Tongue (tissue), 2 donors: Measurements from ENCODE around the gene CUX1. TPM values are rescaled to one million over a fixed set of nuclear protein-coding genes. Genes with fewer than 3 reads are reported as not detected.

Experiments
- DNase-seq: peaks from one replicate; pipeline ENCODE4 v3.0.0-alpha.2; 2015
- total RNA-seq: library from RNA; depleted of rRNA; stranded (reverse); fragments of >200 nt; gene quantifications from one replicate; pipeline ENCODE4 v1.2.3, GENCODE V29; 2014

Gene CUX1
- total RNA-seq, 1 donor from 2014 or later, result 123 TPM

DNA sequence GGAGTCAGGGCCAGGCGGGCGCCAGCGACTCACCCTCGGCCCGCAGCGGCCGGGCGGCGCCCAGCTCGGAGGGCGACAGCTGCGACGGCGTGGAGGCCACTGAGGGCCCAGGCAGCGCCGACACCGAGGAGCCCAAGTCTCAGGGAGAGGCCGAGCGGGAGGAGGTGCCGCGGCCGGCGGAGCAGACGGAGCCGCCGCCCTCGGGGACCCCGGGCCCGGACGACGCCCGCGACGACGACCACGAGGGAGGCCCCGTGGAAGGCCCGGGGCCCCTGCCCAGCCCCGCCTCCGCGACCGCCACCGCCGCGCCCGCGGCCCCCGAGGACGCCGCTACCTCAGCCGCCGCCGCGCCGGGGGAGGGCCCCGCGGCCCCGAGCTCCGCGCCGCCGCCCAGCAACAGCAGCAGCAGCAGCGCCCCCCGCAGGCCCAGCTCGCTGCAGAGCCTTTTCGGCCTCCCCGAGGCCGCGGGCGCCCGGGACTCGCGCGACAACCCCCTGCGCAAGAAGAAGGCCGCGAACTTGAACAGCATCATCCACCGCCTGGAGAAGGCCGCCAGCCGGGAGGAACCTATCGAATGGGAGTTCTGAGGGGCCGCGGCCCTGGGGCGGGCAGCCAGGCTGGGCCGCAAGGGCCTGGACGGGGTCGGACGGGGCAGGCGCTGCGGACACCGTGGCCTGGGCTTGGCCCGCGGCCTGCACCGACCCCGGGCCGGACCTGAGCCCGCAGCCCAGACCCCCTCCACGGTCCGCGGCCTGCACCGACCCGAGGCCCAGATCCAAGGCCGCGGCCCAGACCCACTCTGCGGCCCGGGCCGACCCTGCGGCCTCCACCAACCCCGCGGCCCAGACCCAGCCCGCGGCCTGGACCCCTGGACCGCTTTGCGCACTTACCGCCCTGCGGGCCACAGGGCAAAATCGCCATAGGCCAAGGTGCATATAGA, 431.3 kb downstream of the CUX1 start:
- DNase-seq, result no peak

- no peak for DNase-seq
Observed at GRCh38 chr7:102251531-102252365, 434.3 kb downstream of the CUX1 start.

- no peak for DNase-seq
Observed at GRCh38 chr7:102252366-102252982, 435.0 kb downstream of the CUX1 start.

DNA sequence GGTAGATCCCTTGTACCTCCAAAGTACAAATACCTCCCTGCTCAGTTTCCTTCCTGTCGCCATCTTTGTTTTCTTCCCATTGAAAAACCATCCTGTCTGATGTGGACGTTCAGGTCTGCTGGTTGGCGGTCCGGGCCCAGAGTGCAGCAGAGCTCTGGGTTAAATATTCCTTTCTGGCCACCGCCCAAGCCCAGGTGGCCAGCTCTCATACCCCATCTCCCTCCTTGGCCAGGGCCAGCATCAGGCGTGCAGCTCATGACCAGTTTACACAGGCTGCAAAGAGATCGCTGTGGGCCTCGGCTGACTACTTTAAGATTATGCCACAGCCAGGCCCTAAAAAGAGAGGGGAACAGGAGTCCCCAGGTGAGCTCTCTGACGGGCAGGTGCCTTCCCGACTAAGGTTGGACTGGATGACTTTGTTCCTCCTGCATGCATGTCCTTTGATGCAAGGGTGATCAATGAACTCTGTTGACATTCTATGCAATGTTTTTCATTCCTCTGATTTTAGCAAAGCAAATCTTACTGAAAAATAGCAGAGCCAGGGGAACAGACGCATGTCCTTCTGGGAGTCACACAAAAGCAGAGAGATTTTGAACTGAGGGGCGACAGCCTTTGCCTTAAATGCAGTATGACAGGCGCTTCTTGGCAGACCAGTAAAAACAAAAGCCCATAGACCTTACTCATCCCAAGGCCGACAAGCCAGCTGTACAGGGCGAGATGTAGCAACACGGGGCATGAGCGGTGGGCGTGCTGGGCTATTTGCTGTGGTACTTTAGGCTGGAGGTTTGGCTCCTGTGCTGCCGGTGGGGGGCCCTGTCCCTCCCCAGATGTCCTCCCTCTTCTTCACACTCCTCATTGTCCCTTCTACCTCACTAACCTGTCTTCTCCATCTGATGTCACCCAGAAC, 435.9 kb downstream of the CUX1 start:
- DNase-seq, result no peak

DNA sequence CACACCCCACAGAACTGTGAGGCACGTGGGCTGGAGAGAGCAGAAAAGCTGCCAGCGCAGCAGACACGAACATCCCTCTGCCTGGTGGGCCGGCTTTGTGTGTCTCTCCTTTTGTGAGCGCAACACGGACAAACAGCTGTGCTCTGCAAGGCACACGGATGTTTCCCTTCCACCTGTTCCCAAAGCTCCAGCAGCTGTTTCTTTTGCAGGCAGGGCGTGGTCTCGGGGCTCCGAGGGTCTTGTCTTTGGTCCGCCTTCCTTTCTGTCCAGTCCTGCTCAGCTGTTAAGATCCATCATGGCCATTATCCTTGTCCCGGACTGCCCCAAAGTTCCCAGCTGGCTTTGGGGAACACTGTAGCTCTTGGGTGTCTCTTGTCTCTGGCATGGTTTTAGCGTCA, 436.5 kb downstream of the CUX1 start:
- peak; percentile 98 for DNase-seq

DNA sequence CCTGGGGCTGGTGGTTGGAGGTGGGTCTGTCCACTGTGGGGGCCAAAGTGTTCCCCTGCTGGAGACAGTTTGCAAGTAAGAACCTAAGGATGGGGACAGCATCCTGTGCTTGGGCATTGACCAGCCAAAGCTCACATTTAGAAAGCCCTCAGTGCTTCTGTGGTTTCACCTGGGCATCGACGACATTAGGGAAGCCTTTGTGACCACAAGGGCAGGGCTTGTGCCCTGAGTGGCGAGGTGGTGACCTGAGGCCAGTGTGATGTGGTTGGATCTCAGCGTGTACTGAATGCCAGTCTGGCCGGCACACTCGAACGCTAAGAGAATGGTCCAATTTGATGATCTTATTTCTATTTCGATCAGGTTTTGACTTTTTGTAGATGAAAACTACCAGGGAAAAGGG, 437.1 kb downstream of the CUX1 start:
- DNase-seq, result no peak

DNA sequence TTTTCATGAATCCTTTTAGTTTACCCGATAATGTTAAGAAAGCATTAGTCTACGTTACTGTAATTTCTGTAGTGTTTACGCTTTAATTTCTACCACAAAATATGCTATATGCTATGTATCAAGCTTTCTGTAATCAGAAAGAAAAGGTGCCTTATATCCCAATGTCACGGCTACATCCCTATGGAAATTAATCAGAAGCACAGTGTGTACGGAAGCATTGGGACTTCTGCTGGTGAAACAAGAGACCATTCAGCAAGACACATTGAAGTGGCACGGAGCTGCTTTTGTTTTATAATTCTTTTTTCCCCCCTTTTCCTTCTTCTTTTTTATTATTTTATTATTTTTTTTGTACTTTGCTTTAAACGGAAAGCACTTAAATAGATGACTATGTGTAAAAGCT, 438.1 kb downstream of the CUX1 start:
- peak; percentile 55 for DNase-seq

DNA sequence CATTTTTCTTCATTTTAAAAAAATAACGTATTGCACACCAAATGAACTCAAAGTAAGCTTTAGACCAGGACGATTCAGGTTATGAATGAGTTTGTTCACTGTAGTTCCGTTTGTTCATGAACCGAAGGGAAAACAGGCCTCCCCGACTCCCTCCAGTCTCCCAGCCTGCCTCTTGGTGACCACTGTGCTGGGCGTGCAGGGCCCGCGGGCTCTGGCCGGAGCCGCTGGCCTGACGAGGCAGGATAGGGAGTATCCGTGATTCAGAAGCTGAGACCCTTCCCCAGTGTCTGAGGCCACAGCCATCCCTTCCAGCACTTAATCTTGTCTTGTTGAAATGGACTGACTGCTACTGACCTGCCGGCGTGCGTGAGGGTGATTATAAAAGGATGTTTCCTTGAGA, 438.5 kb downstream of the CUX1 start:
- DNase-seq, result no peak

GRCh38 chr7:102258073-102258748, 440.8 kb downstream of the CUX1 start:
- no peak for DNase-seq

DNA sequence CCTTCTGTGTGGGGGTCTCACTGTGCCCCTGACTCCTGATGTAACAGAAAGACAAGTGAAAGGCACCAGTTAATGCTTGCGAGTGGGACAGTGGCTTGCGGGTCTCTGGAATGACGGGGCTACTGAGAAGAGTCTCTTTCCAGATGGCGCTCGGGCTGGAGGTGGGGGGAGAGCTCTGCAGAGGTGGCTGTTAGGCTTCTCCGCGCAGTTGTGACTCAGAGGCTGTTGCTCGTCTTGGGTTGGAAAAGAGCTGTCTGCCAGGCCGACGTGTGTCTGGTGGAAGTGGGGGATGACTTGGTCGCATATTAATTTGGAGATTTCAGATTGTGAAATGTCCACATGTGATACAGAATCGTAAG, 441.3 kb downstream of the CUX1 start:
- DNase-seq, result no peak

DNA sequence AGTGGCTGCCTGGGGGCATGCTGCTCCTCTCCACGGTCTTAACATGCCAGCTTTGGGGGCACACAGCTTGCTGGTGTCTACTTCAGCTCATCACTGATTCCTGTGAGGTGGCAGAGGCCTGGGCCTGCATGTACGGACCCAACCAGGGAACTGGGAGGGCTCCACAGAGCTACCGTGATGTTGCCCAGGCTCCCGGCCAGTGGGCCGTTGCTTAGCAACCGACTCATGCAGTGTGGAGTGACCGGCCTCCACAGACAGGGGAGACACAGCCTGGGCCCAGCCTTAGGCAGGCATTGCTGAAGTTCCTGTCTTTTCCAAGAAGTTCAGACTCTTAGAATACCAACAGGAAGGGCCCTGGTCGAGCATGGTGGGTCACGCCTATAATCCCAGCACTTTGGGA, 443.4 kb downstream of the CUX1 start:
- DNase-seq, result peak; percentile 56

DNA sequence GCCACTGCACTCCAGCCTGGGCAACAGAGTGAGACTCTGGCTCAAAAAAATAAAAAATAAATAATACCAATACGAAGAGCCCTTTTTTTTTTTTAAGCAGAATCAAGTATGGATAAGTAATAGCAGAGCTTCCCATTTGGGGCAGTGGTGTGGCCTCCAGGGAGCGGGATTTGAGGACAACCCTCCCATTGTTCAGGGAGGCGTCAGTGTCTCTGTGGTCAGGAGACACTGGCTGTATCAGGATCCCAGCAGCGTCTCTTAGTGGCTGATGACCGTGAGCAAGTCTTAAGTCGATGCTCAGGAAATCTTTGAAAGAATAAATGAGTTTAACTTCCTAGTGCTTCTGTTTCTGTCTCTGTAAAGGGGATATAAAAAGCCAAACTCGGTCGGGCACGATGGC, 444.0 kb downstream of the CUX1 start:
- no peak for DNase-seq

DNA sequence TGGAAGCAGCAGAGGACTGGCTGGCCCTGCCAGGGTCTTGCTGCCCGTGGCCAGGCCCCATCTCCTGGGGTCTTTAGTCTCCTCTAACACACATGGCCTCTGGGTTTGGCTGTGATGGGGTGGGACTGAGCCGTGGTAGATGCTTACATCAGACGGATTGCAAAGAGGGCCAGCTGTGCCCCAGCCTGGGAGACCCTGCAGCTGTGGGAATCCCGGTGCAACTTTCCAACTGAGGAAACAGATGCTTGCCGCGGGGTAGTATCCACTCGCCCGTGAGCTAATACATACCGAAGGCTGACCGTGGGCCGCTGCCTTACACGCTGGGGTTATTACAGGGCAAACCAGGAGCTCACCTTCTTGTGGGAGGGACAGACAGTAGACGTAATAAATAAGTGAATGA, 445.1 kb downstream of the CUX1 start:
- DNase-seq, result peak; percentile 64

DNA sequence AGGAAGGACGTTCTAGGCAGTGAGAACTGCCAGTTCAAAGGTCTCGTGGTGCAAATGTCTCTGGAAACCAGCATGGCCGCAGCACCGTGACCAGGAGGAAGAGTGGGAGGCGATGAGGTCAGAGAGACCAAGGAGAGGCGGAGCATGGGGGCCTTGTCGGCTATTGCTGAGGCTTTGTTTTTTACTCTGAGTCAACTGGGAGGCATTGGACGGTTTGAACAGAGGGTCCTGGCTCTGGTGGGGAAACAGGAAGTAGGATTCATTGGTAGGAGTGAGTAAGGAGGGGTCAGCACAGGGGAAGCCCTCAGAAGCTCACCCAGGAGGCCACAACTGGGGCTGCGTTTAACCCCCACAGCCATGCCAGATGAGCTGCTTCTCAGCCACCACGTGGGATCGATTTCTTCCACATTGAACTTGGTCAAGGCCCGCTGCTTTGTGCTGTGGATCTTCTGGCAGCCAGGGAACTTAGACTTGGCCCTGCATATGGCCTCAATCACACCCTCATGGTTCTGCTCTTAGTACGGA, 447.0 kb downstream of the CUX1 start:
- DNase-seq, result no peak

DNA sequence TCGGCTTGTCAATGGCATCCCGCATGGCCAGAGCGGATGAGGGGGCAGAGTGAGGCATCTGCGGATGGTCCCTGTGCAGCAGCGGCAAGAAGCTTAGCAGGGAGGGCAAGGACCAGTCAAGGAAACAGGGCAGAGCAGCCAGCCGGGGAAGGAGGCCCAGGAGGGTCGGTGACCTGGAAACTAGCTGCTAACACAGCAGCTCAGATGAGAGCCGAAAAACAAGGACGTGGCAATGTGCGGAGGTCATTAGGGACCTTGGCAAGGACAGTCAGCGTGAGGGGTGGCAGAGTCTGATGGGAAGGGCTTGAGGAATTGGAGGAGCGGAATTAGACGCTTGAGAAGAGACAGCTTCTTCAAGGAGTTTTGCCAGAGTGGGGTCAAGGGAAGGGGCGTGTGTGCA, 449.1 kb downstream of the CUX1 start:
- no peak for DNase-seq

- DNase-seq, result no peak
Observed at GRCh38 chr7:102268635-102269034, 451.2 kb downstream of the CUX1 start.

DNA sequence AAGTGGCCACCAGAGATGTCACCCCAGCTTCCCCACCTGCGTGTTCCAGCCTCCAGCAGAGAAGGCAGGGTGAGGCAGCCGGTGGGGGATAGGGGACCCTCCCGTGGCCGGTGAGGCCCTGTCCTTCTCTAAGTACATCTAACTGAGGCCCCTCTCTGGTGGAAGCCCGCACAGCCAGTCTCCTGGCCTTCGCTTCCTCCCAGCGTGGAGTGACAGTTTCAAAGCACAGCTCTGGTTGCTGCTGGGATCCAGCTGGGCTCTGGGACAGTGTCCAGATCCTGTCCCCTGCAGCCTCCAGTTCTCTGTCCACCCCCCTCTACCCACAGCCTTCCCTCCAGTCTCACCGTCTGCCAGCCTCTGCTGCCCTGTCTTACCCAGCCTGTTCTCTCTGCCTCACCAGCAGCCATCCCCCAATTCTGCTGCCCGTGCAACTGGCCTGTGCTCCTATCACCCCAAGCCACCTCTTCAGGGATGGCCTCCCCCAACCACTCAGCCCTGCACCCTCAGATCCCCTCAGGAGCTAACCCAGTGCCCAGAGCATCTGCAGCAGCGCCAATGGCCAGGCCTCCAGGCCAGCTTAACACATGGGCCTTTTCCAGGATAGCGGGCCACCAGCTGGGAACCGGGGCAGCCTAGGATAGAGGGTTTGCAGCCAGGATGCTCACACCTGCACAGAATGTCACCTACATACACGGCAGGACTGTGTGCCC, 452.9 kb downstream of the CUX1 start:
- DNase-seq, result peak; percentile 77

GRCh38 chr7:102271158-102271798, 453.9 kb downstream of the CUX1 start:
- no peak for DNase-seq

DNA sequence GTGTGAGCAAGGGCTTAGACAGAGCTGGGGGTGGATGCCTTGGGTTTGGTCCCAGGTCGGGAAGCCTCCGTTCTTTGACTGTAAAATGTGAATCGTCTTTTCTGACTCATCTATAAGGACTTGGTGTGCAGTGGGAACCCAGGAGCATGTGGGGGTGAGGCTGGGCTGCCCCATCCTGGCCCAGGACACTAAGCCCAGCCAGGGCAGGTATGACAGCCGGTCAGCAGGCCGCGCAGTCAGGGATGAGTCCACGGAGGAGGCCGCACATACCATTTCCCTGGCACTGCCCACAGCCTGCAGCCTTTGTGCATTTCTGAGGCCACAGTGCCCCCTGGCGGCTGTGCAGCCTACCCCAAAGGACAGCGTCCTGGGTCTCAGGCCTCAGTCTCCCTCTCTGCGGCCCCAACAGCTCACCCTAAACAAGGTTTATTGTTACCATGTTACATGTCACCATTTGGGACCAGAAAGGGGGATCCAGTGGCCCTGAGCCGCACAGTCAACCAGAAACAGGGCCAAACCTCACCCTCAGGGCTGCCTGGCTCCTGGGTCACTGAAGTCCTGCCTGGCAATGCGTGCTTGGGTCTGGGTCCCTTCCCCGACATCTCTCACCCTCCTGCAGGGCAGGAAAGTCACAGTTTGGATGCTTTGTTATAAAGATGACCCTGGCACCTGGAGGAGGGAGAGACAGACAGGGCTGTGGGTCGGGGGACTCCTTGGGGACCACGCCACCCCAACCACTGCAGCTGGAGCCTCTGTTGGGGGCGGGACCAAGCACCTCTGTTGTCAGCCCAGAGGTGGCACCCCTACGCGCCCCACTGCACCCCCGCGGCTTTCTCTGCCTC, 454.9 kb downstream of the CUX1 start:
- DNase-seq, result peak; percentile 86
